Hepatocyte (in vitro differentiated cells): Measurements from ENCODE around the gene TFDP1.

ENCODE experiments used
- EZH2 ChIP-seq: fragments of 200-600 bp; sonication (generic); IDR thresholded peaks from 2 replicates; pipeline ENCODE4 v1.6.1; 2016; ENCODE audit warnings: antibody characterized with exemption, mild to moderate bottlenecking, borderline replicate concordance
- EZH2phosphoT487 ChIP-seq: fragments of 200-600 bp; sonication (generic); IDR thresholded peaks from one replicate; pipeline ENCODE4 v1.6.1; 2018; ENCODE audit warnings: antibody characterized with exemption, mild to moderate bottlenecking, low read depth, moderate library complexity; ENCODE audit not compliant: unreplicated experiment, severe bottlenecking
- TF ChIP-seq, protein P1 (sequence below): fragments of 200-600 bp; sonication (generic); IDR thresholded peaks from 2 replicates; pipeline ENCODE4 v1.5.1; 2016; ENCODE audit warnings: antibody characterized with exemption, mild to moderate bottlenecking; ENCODE audit not compliant: poor library complexity

DNA sequence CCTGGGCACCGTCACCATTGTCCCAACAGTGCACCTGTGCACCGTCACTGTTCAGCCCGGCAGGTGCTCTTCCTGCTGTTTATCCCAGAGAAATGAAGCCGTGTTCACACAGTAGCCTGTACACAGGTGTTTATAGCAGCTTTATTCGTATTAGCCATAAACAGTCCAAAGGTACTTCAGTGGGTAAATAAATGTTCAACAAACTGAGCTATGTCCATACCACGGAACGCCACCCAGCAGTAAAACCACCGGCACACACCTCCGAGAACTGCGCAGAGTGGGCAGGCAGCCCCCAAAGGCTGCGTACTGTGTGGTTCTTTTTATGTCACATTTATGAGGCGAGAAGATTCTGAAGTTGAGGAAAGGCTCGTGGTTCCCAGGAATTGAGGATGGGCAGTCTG lies 49.2 kb upstream of the TFDP1 start:
- TF ChIP-seq, protein P1, sequence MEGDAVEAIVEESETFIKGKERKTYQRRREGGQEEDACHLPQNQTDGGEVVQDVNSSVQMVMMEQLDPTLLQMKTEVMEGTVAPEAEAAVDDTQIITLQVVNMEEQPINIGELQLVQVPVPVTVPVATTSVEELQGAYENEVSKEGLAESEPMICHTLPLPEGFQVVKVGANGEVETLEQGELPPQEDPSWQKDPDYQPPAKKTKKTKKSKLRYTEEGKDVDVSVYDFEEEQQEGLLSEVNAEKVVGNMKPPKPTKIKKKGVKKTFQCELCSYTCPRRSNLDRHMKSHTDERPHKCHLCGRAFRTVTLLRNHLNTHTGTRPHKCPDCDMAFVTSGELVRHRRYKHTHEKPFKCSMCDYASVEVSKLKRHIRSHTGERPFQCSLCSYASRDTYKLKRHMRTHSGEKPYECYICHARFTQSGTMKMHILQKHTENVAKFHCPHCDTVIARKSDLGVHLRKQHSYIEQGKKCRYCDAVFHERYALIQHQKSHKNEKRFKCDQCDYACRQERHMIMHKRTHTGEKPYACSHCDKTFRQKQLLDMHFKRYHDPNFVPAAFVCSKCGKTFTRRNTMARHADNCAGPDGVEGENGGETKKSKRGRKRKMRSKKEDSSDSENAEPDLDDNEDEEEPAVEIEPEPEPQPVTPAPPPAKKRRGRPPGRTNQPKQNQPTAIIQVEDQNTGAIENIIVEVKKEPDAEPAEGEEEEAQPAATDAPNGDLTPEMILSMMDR, result no peak
- TF ChIP-seq EZH2phosphoT487, result no peak
- TF ChIP-seq EZH2, result no peak
